H1 (cell line): ENCODE data around the gene KRR1. TPM values are rescaled to one million over a fixed set of nuclear protein-coding genes. Genes with fewer than 3 reads are reported as not detected.

Experiments used
- CTCF ChIA-PET: fragments of 300-600 bp; sonication (Branson Sonifier 250); formaldehyde crosslinking; loops from one replicate; lab custom pipeline; 2021; ENCODE audit not compliant: partially characterized antibody; lab: Charles Lee
- POLR2A ChIA-PET: fragments of 300-600 bp; sonication (Branson Sonifier 250); formaldehyde crosslinking; loops from one replicate; lab custom pipeline; 2021; ENCODE audit warnings: inconsistent platforms; ENCODE audit not compliant: partially characterized antibody; lab: Charles Lee
- DNase-seq, 2 experiments: peaks; one replicate each; pipeline versions ENCODE4 v3.0.0 to v3.0.0-alpha.2; 2010 to 2022; ENCODE audit warnings: low spot score in 2 of 2, low read depth in 1 of 2, mixed read lengths in 1 of 2
- FAIRE-seq: peaks from 2 replicates; lab custom pipeline; 2011; peaks lifted over from hg19 to GRCh38; lab: Jason Lieb, UNC
- H2AFZ ChIP-seq: 2 replicates; pipeline ENCODE4 v1.8.1; 2012; ENCODE audit warnings: low read length, inconsistent platforms
- H2AK5ac ChIP-seq: 2 replicates; pipeline ENCODE4 v1.6.1; 2013; ENCODE audit warnings: low read depth, low read length
- H2BK120ac ChIP-seq: replicated peaks from 2 replicates; pipeline ENCODE3; 2013; ENCODE audit warnings: low read depth, low read length, inconsistent platforms
- H2BK12ac ChIP-seq: 2 replicates; pipeline ENCODE4 v1.6.1; 2013; ENCODE audit warnings: low read depth, low read length
- H2BK15ac ChIP-seq: 2 replicates; pipeline ENCODE4 v1.6.1; 2013; ENCODE audit warnings: low read length
- H2BK20ac ChIP-seq: 2 replicates; pipeline ENCODE4 v1.6.1; 2013; ENCODE audit warnings: low read length
- H2BK5ac ChIP-seq: 2 replicates; pipeline ENCODE4 v1.6.1; 2013; ENCODE audit warnings: low read depth, low read length
- H3K14ac ChIP-seq: 2 replicates; pipeline ENCODE4 v1.6.1; 2013; ENCODE audit warnings: inconsistent platforms; ENCODE audit not compliant: insufficient read length
- H3K18ac ChIP-seq: 2 replicates; pipeline ENCODE4 v1.6.1; 2013; ENCODE audit warnings: low read length; ENCODE audit errors: extremely low read depth
- H3K23ac ChIP-seq: 2 replicates; pipeline ENCODE4 v1.6.1; 2013; ENCODE audit warnings: inconsistent platforms; ENCODE audit not compliant: insufficient read length
- H3K23me2 ChIP-seq: 2 replicates; pipeline ENCODE4 v1.6.1; 2013; ENCODE audit warnings: low read depth, low read length
- H3K27ac ChIP-seq: 2 replicates; pipeline ENCODE4 v1.6.1; 2011; ENCODE audit warnings: low read depth, low read length, inconsistent platforms
- H3K27me3 ChIP-seq, 4 experiments: replicated peaks in 1 of 4; 1 replicate in 1 of 4; 2 replicates in 3 of 4; pipeline versions ENCODE4 v1.6.1 to v1.8.1; 2011 to 2013; ENCODE audit warnings: low read length in 3 of 4, mild to moderate bottlenecking in 3 of 4, inconsistent platforms in 2 of 4, mixed read lengths in 2 of 4, moderate library complexity in 1 of 4; ENCODE audit not compliant: control insufficient read depth in 3 of 4, insufficient read depth in 3 of 4; ENCODE audit errors: extremely low read depth in 1 of 4
- H3K36me3 ChIP-seq, 4 experiments: 2 replicates each; pipeline versions ENCODE4 v1.6.1 to v1.8.1; 2011 to 2013; ENCODE audit warnings: mild to moderate bottlenecking in 4 of 4, low read length in 3 of 4, moderate library complexity in 2 of 4, control low read depth in 1 of 4, inconsistent platforms in 1 of 4; ENCODE audit not compliant: insufficient read depth in 4 of 4, control insufficient read depth in 2 of 4
- H3K4ac ChIP-seq: replicated peaks from 2 replicates; pipeline ENCODE3; 2013; ENCODE audit warnings: low read length, low read depth, mixed read lengths, inconsistent platforms; ENCODE audit not compliant: insufficient read length
- H3K4me1 ChIP-seq, 4 experiments: replicated peaks in 1 of 4; 1 replicate in 1 of 4; 2 replicates in 3 of 4; pipeline versions ENCODE4 v1.6.1 to v1.8.1; 2011 to 2013; ENCODE audit warnings: low read length in 3 of 4, inconsistent platforms in 2 of 4, mixed read lengths in 1 of 4; ENCODE audit not compliant: insufficient read depth in 4 of 4, control insufficient read depth in 3 of 4
- H3K4me2 ChIP-seq, 2 experiments: 2 replicates each; pipeline versions ENCODE4 v1.6.1 to v1.8.1; 2011 to 2013; ENCODE audit warnings: low read depth in 2 of 2, low read length in 2 of 2, control low read depth in 1 of 2, inconsistent platforms in 1 of 2, mild to moderate bottlenecking in 1 of 2; ENCODE audit not compliant: insufficient read depth in 1 of 2
- H3K4me3 ChIP-seq, 4 experiments: fragments of 200-600, 300-600 bp in 1 of 4; sonication (generic), shearing (Covaris generic), sonication (Bioruptor Twin) in 1 of 4; 2 replicates each; pipeline versions ENCODE4 v1.5.1 to v1.8.1; 2011 to 2016; ENCODE audit warnings: low read length in 4 of 4, low read depth in 3 of 4, control low read depth in 2 of 4, inconsistent platforms in 2 of 4, mild to moderate bottlenecking in 2 of 4, mixed read lengths in 1 of 4, moderate library complexity in 1 of 4; ENCODE audit not compliant: insufficient read depth in 2 of 4; ENCODE audit errors: extremely low read depth in 1 of 4
- H3K56ac ChIP-seq: replicated peaks from 2 replicates; pipeline ENCODE3; 2013; ENCODE audit warnings: low read depth, mild to moderate bottlenecking, mixed read lengths, low read length, inconsistent platforms; ENCODE audit not compliant: insufficient read length
- H3K79me1 ChIP-seq: 2 replicates; pipeline ENCODE4 v1.6.1; 2013; ENCODE audit warnings: low read depth, low read length, control low read depth
- H3K79me2 ChIP-seq, 2 experiments: 2 replicates each; pipeline versions ENCODE4 v1.6.1 to v1.8.1; 2012 to 2013; ENCODE audit warnings: low read length in 2 of 2, mild to moderate bottlenecking in 2 of 2, inconsistent platforms in 1 of 2; ENCODE audit not compliant: insufficient read depth in 2 of 2, control insufficient read depth in 1 of 2
- H3K9ac ChIP-seq, 4 experiments: replicated peaks in 1 of 4; 1 replicate in 1 of 4; 2 replicates in 3 of 4; pipeline versions ENCODE4 v1.6.1 to v1.8.1; 2011 to 2013; ENCODE audit warnings: low read depth in 3 of 4, low read length in 3 of 4, control low read depth in 2 of 4, mild to moderate bottlenecking in 2 of 4, moderate library complexity in 2 of 4, inconsistent platforms in 1 of 4; ENCODE audit errors: extremely low read depth in 1 of 4
- H3K9me3 ChIP-seq, 2 experiments: 2 replicates each; pipeline versions ENCODE4 v1.6.1 to v1.8.1; 2012 to 2013; ENCODE audit warnings: mild to moderate bottlenecking in 2 of 2, moderate library complexity in 2 of 2, control low read depth in 1 of 2, inconsistent platforms in 1 of 2, low read depth in 1 of 2, low read length in 1 of 2, mixed read lengths in 1 of 2; ENCODE audit not compliant: insufficient read depth in 2 of 2
- H4K20me1 ChIP-seq, 2 experiments: replicated peaks in 1 of 2; 2 replicates each; pipeline versions ENCODE3 to v1.8.1; 2011 to 2013; ENCODE audit warnings: inconsistent platforms in 2 of 2, low read length in 2 of 2, mild to moderate bottlenecking in 1 of 2; ENCODE audit not compliant: insufficient read depth in 2 of 2, control insufficient read depth in 1 of 2
- H4K5ac ChIP-seq: 2 replicates; pipeline ENCODE4 v1.6.1; 2013; ENCODE audit warnings: low read length, low read depth, mixed read lengths, inconsistent platforms; ENCODE audit not compliant: insufficient read length
- H4K8ac ChIP-seq: 2 replicates; pipeline ENCODE4 v1.8.0; 2013; ENCODE audit warnings: mild to moderate bottlenecking, moderate library complexity, low read length, inconsistent platforms; ENCODE audit not compliant: insufficient read depth; ENCODE audit errors: extremely low read depth
- H4K91ac ChIP-seq: replicated peaks from 2 replicates; pipeline ENCODE3; 2013; ENCODE audit warnings: low read length, mixed read lengths, inconsistent platforms; ENCODE audit not compliant: insufficient read length
- CHD1 ChIP-seq: IDR thresholded peaks from 2 replicates; pipeline ENCODE4 v1.6.1; 2012; ENCODE audit warnings: low read depth, low read length, improper control_type of control experiment
- JUN ChIP-seq: IDR thresholded peaks from 2 replicates; pipeline ENCODE4 v1.6.1; 2011; ENCODE audit warnings: low read depth, mild to moderate bottlenecking, improper control_type of control experiment, low read length
- KDM1A ChIP-seq: fragments of 200-600, 300-600 bp; sonication (generic); IDR thresholded peaks from 2 replicates; pipeline ENCODE4 v1.7.1; 2016; ENCODE audit warnings: mild to moderate bottlenecking, low read length, borderline replicate concordance
- PHF8 ChIP-seq: fragments of 200-600 bp; sonication (generic); conservative IDR thresholded peaks from 2 replicates; pipeline ENCODE4 v1.7.1; 2012; ENCODE audit warnings: low read depth, mild to moderate bottlenecking, inconsistent platforms, low read length, moderate library complexity
- POU5F1 ChIP-seq: IDR thresholded peaks from 2 replicates; pipeline ENCODE4 v1.6.1; 2011; ENCODE audit warnings: low read depth, mild to moderate bottlenecking, low read length, moderate library complexity
- SP4 ChIP-seq: IDR thresholded peaks from 2 replicates; pipeline ENCODE4 v1.6.1; 2012; ENCODE audit warnings: low read length, inconsistent platforms
- YY1 ChIP-seq: IDR thresholded peaks from 2 replicates; pipeline ENCODE4 v1.6.1; 2011; ENCODE audit warnings: low read depth, mild to moderate bottlenecking, low read length
- WGBS, 2 experiments: shearing (Covaris generic) in 1 of 2; methylation state at CpG; one replicate each; pipeline versions ENCODE4 v1.1.6 to v1.1.7; 2013 to 2015; ENCODE audit warnings: low lambda C conversion rate in 2 of 2, mixed read lengths in 2 of 2, inconsistent platforms in 1 of 2, low coverage in 1 of 2, missing lambda C conversion rate in 1 of 2; ENCODE audit not compliant: insufficient replicate concordance in 2 of 2, insufficient coverage in 1 of 2, insufficient read length in 1 of 2; ENCODE audit errors: extremely low coverage in 1 of 2, missing lambda C conversion rate in 1 of 2; 5-methylcytosine and 5-hydroxymethylcytosine counted together
- polyA plus RNA-seq, 7 experiments: library from polyadenylated mRNA; depleted of rRNA in 3 of 7; stranded (reverse) in 5 of 7; unstranded in 2 of 7; fragments of >200 nt in 5 of 7; fragments of 200-250 nt in 2 of 7; gene quantifications; 1 replicate in 5 of 7; 2 replicates in 1 of 7; 4 replicates in 1 of 7; pipeline versions ENCODE4 v1.2.1 to v1.2.3, GENCODE V29; 2011 to 2013; ENCODE audit warnings: missing spikeins in 2 of 7, mixed read lengths in 2 of 7
- total RNA-seq: library from RNA; stranded (reverse); fragmentation: NEBNext Ultra II Directional; extraction: Animal tissue kit (Norgen Biotek cat#: 25700); gene quantifications from 2 replicates; pipeline ENCODE4 v1.2.1, GENCODE V29; 2021

KRR1 gene
- total and polyA plus RNA-seq, 2 of the 8 experiments (the other 6 are each of a cell fraction or from before 2014, with no cell fraction given): 6.1 to 80.1 TPM

DNA sequence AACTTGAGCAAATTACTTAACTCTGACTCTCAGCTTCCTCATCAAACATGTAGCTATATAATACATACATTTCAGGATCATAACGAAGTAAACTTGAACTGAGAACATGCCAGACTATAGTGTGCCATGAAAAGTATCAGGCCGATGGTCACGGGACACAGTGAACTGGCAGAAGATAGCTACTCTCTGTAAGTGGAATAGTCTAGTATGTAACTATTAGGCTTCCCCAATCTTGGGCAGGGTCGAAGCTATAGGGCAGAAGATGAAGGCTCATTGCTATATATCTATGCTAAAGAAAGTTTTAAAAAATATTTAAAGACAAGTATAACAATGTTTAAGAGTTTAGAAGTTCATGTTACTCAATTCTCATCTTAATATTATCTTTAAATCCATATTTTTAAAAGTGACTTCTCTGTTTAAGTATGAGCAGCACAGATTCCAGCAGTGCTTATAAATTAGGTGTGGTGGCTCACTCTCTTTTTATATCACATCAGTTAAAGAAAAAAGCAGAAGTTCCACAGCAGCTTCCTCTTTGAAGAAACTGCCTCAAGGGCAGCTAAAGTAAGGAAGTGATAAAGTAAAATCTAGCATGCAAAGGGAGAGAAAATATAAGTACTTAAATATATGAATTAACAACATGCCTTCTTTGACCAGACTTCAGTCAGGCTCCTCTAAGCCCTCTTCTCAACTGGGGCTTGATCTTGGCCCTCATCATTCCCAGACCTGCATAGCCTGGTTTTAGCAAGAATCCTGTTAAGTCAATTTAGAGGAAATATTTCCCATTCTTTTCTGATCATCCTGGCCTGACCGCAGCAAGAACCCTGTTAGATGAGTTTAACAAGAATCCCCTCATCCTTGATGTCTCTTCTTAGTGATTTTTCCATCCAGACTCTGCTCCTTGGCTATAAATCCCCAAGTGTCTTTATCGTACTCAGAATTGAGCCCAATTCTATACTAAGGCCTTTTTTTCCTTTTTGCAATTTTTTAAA is 39.2 kb downstream of the KRR1 start:
- Histone ChIP-seq H3K27me3 (no peaks in the 10 kb centered on the region), H3K23ac (no peak overlapping the region), H2BK20ac (no peak overlapping the region), H3K36me3 (no peaks in the 10 kb centered on the region), H3K9ac (no peak overlapping the region), H3K56ac (no peak overlapping the region), H2BK12ac (no peak overlapping the region), H4K5ac (no peak overlapping the region), H3K14ac (no peak overlapping the region), H4K20me1 (no peaks in the 10 kb centered on the region), H3K4me3 (no peak overlapping the region), H4K91ac (no peak overlapping the region), H3K79me1 (no peaks in the 10 kb centered on the region), H3K4ac (no peak overlapping the region), H3K18ac (no peak overlapping the region), H3K79me2 (no peaks in the 10 kb centered on the region), H4K8ac (no peak overlapping the region), H3K4me2 (no peak overlapping the region), H3K9me3 (no peaks in the 10 kb centered on the region), H3K23me2 (no peaks in the 10 kb centered on the region), H2AK5ac (no peak overlapping the region), H3K27ac (no peak overlapping the region), H2BK15ac (no peak overlapping the region), H2AFZ (no peak overlapping the region), H2BK5ac (no peak overlapping the region), H3K4me1 (no peaks in the 10 kb centered on the region), H2BK120ac (no peak overlapping the region)
- ChIA-PET CTCF (interaction anchor here (0.5 to 1.3 kb wide), 2 partner anchors 12 to 324 kb away, joined by 3 to 4 read pairs; no protein-coding TSS in a partner anchor), POLR2A (interaction anchor here (1.0 to 1.4 kb wide), 2 partner anchors 12 to 25 kb away, joined by 4 read pairs; no protein-coding TSS in a partner anchor)
- FAIRE-seq (no peak), DNase-seq (no peak)
- 93% methylated on average over 6 of the region's 6 CpGs; no CpG with 5 or more reads in 1 of the 2 experiments for WGBS, 2 experiments
- TF ChIP-seq PHF8 (no peak), POU5F1 (no peak), CHD1 (no peak), YY1 (no peak), KDM1A (no peak), SP4 (no peak), JUN (no peak)
